H1 (cell line): ENCODE data around the gene SYNGR4. TPM values are rescaled to one million over a fixed set of nuclear protein-coding genes. Genes with fewer than 3 reads are reported as not detected.
A peak's percentile ranks its signal among the peaks of the same experiment; 100 is the strongest.

ENCODE experiments used
- CTCF ChIA-PET: fragments of 300-600 bp; sonication (Branson Sonifier 250); formaldehyde crosslinking; loops from one replicate; lab custom pipeline; 2021; ENCODE audit not compliant: partially characterized antibody; lab: Charles Lee
- POLR2A ChIA-PET: fragments of 300-600 bp; sonication (Branson Sonifier 250); formaldehyde crosslinking; loops from one replicate; lab custom pipeline; 2021; ENCODE audit warnings: inconsistent platforms; ENCODE audit not compliant: partially characterized antibody; lab: Charles Lee
- DNase-seq, 2 experiments: peaks; one replicate each; pipeline versions ENCODE4 v3.0.0 to v3.0.0-alpha.2; 2010 to 2022; ENCODE audit warnings: low spot score in 2 of 2, low read depth in 1 of 2, mixed read lengths in 1 of 2
- FAIRE-seq: peaks from 2 replicates; lab custom pipeline; 2011; peaks lifted over from hg19 to GRCh38; lab: Jason Lieb, UNC
- H2AFZ ChIP-seq: 2 replicates; pipeline ENCODE4 v1.8.1; 2012; ENCODE audit warnings: low read length, inconsistent platforms
- H2AK5ac ChIP-seq: 2 replicates; pipeline ENCODE4 v1.6.1; 2013; ENCODE audit warnings: low read depth, low read length
- H2BK120ac ChIP-seq: replicated peaks from 2 replicates; pipeline ENCODE3; 2013; ENCODE audit warnings: low read depth, low read length, inconsistent platforms
- H2BK12ac ChIP-seq: 2 replicates; pipeline ENCODE4 v1.6.1; 2013; ENCODE audit warnings: low read depth, low read length
- H2BK15ac ChIP-seq: 2 replicates; pipeline ENCODE4 v1.6.1; 2013; ENCODE audit warnings: low read length
- H2BK20ac ChIP-seq: 2 replicates; pipeline ENCODE4 v1.6.1; 2013; ENCODE audit warnings: low read length
- H2BK5ac ChIP-seq: 2 replicates; pipeline ENCODE4 v1.6.1; 2013; ENCODE audit warnings: low read depth, low read length
- H3K14ac ChIP-seq: 2 replicates; pipeline ENCODE4 v1.6.1; 2013; ENCODE audit warnings: inconsistent platforms; ENCODE audit not compliant: insufficient read length
- H3K18ac ChIP-seq: 2 replicates; pipeline ENCODE4 v1.6.1; 2013; ENCODE audit warnings: low read length; ENCODE audit errors: extremely low read depth
- H3K23ac ChIP-seq: 2 replicates; pipeline ENCODE4 v1.6.1; 2013; ENCODE audit warnings: inconsistent platforms; ENCODE audit not compliant: insufficient read length
- H3K23me2 ChIP-seq: 2 replicates; pipeline ENCODE4 v1.6.1; 2013; ENCODE audit warnings: low read depth, low read length
- H3K27ac ChIP-seq: 2 replicates; pipeline ENCODE4 v1.6.1; 2011; ENCODE audit warnings: low read depth, low read length, inconsistent platforms
- H3K27me3 ChIP-seq, 4 experiments: replicated peaks in 1 of 4; 1 replicate in 1 of 4; 2 replicates in 3 of 4; pipeline versions ENCODE4 v1.6.1 to v1.8.1; 2011 to 2013; ENCODE audit warnings: low read length in 3 of 4, mild to moderate bottlenecking in 3 of 4, inconsistent platforms in 2 of 4, mixed read lengths in 2 of 4, moderate library complexity in 1 of 4; ENCODE audit not compliant: control insufficient read depth in 3 of 4, insufficient read depth in 3 of 4; ENCODE audit errors: extremely low read depth in 1 of 4
- H3K36me3 ChIP-seq, 4 experiments: 2 replicates each; pipeline versions ENCODE4 v1.6.1 to v1.8.1; 2011 to 2013; ENCODE audit warnings: mild to moderate bottlenecking in 4 of 4, low read length in 3 of 4, moderate library complexity in 2 of 4, control low read depth in 1 of 4, inconsistent platforms in 1 of 4; ENCODE audit not compliant: insufficient read depth in 4 of 4, control insufficient read depth in 2 of 4
- H3K4ac ChIP-seq: replicated peaks from 2 replicates; pipeline ENCODE3; 2013; ENCODE audit warnings: low read length, low read depth, mixed read lengths, inconsistent platforms; ENCODE audit not compliant: insufficient read length
- H3K4me1 ChIP-seq, 4 experiments: replicated peaks in 1 of 4; 1 replicate in 1 of 4; 2 replicates in 3 of 4; pipeline versions ENCODE4 v1.6.1 to v1.8.1; 2011 to 2013; ENCODE audit warnings: low read length in 3 of 4, inconsistent platforms in 2 of 4, mixed read lengths in 1 of 4; ENCODE audit not compliant: insufficient read depth in 4 of 4, control insufficient read depth in 3 of 4
- H3K4me2 ChIP-seq, 2 experiments: 2 replicates each; pipeline versions ENCODE4 v1.6.1 to v1.8.1; 2011 to 2013; ENCODE audit warnings: low read depth in 2 of 2, low read length in 2 of 2, control low read depth in 1 of 2, inconsistent platforms in 1 of 2, mild to moderate bottlenecking in 1 of 2; ENCODE audit not compliant: insufficient read depth in 1 of 2
- H3K4me3 ChIP-seq, 4 experiments: fragments of 200-600, 300-600 bp in 1 of 4; sonication (generic), shearing (Covaris generic), sonication (Bioruptor Twin) in 1 of 4; 2 replicates each; pipeline versions ENCODE4 v1.5.1 to v1.8.1; 2011 to 2016; ENCODE audit warnings: low read length in 4 of 4, low read depth in 3 of 4, control low read depth in 2 of 4, inconsistent platforms in 2 of 4, mild to moderate bottlenecking in 2 of 4, mixed read lengths in 1 of 4, moderate library complexity in 1 of 4; ENCODE audit not compliant: insufficient read depth in 2 of 4; ENCODE audit errors: extremely low read depth in 1 of 4
- H3K56ac ChIP-seq: replicated peaks from 2 replicates; pipeline ENCODE3; 2013; ENCODE audit warnings: low read depth, mild to moderate bottlenecking, mixed read lengths, low read length, inconsistent platforms; ENCODE audit not compliant: insufficient read length
- H3K79me1 ChIP-seq: 2 replicates; pipeline ENCODE4 v1.6.1; 2013; ENCODE audit warnings: low read depth, low read length, control low read depth
- H3K79me2 ChIP-seq, 2 experiments: 2 replicates each; pipeline versions ENCODE4 v1.6.1 to v1.8.1; 2012 to 2013; ENCODE audit warnings: low read length in 2 of 2, mild to moderate bottlenecking in 2 of 2, inconsistent platforms in 1 of 2; ENCODE audit not compliant: insufficient read depth in 2 of 2, control insufficient read depth in 1 of 2
- H3K9ac ChIP-seq, 4 experiments: replicated peaks in 1 of 4; 1 replicate in 1 of 4; 2 replicates in 3 of 4; pipeline versions ENCODE4 v1.6.1 to v1.8.1; 2011 to 2013; ENCODE audit warnings: low read depth in 3 of 4, low read length in 3 of 4, control low read depth in 2 of 4, mild to moderate bottlenecking in 2 of 4, moderate library complexity in 2 of 4, inconsistent platforms in 1 of 4; ENCODE audit errors: extremely low read depth in 1 of 4
- H3K9me3 ChIP-seq, 2 experiments: 2 replicates each; pipeline versions ENCODE4 v1.6.1 to v1.8.1; 2012 to 2013; ENCODE audit warnings: mild to moderate bottlenecking in 2 of 2, moderate library complexity in 2 of 2, control low read depth in 1 of 2, inconsistent platforms in 1 of 2, low read depth in 1 of 2, low read length in 1 of 2, mixed read lengths in 1 of 2; ENCODE audit not compliant: insufficient read depth in 2 of 2
- H4K20me1 ChIP-seq, 2 experiments: replicated peaks in 1 of 2; 2 replicates each; pipeline versions ENCODE3 to v1.8.1; 2011 to 2013; ENCODE audit warnings: inconsistent platforms in 2 of 2, low read length in 2 of 2, mild to moderate bottlenecking in 1 of 2; ENCODE audit not compliant: insufficient read depth in 2 of 2, control insufficient read depth in 1 of 2
- H4K5ac ChIP-seq: 2 replicates; pipeline ENCODE4 v1.6.1; 2013; ENCODE audit warnings: low read length, low read depth, mixed read lengths, inconsistent platforms; ENCODE audit not compliant: insufficient read length
- H4K8ac ChIP-seq: 2 replicates; pipeline ENCODE4 v1.8.0; 2013; ENCODE audit warnings: mild to moderate bottlenecking, moderate library complexity, low read length, inconsistent platforms; ENCODE audit not compliant: insufficient read depth; ENCODE audit errors: extremely low read depth
- H4K91ac ChIP-seq: replicated peaks from 2 replicates; pipeline ENCODE3; 2013; ENCODE audit warnings: low read length, mixed read lengths, inconsistent platforms; ENCODE audit not compliant: insufficient read length
- CHD2 ChIP-seq: IDR thresholded peaks from 2 replicates; pipeline ENCODE4 v1.6.1; 2012; ENCODE audit warnings: low read length, improper control_type of control experiment
- GTF2F1 ChIP-seq: IDR thresholded peaks from 2 replicates; pipeline ENCODE4 v1.6.1; 2012; ENCODE audit warnings: low read depth, low read length, improper control_type of control experiment, borderline replicate concordance
- HDAC2 ChIP-seq, 2 experiments: fragments of 300-600 bp in 1 of 2; sonication (generic) in 1 of 2; IDR thresholded peaks; 2 replicates each; pipeline ENCODE4 v1.6.1; 2011 to 2012; ENCODE audit warnings: low read depth in 2 of 2, low read length in 2 of 2, mild to moderate bottlenecking in 2 of 2, moderate library complexity in 2 of 2, borderline replicate concordance in 1 of 2, inconsistent platforms in 1 of 2
- KDM4A ChIP-seq: IDR thresholded peaks from one replicate; pipeline ENCODE4 v1.7.1; 2012; ENCODE audit warnings: low read depth, mild to moderate bottlenecking, moderate library complexity, low read length, inconsistent platforms; ENCODE audit not compliant: severe bottlenecking
- POU5F1 ChIP-seq: IDR thresholded peaks from 2 replicates; pipeline ENCODE4 v1.6.1; 2011; ENCODE audit warnings: low read depth, mild to moderate bottlenecking, low read length, moderate library complexity
- SIN3A ChIP-seq, 2 experiments: IDR thresholded peaks in 1 of 2; conservative IDR thresholded peaks in 1 of 2; 2 replicates each; pipeline ENCODE4 v1.6.1; 2011 to 2012; ENCODE audit warnings: low read length in 2 of 2, improper control_type of control experiment in 1 of 2, low read depth in 1 of 2, mild to moderate bottlenecking in 1 of 2
- SP1 ChIP-seq: IDR thresholded peaks from 2 replicates; pipeline ENCODE4 v1.6.1; 2011; ENCODE audit warnings: low read depth, low read length
- SP2 ChIP-seq: IDR thresholded peaks from 2 replicates; pipeline ENCODE4 v1.6.1; 2012; ENCODE audit warnings: mild to moderate bottlenecking, low read length, inconsistent platforms
- WGBS, 2 experiments: shearing (Covaris generic) in 1 of 2; methylation state at CpG; one replicate each; pipeline versions ENCODE4 v1.1.6 to v1.1.7; 2013 to 2015; ENCODE audit warnings: low lambda C conversion rate in 2 of 2, mixed read lengths in 2 of 2, inconsistent platforms in 1 of 2, low coverage in 1 of 2, missing lambda C conversion rate in 1 of 2; ENCODE audit not compliant: insufficient replicate concordance in 2 of 2, insufficient coverage in 1 of 2, insufficient read length in 1 of 2; ENCODE audit errors: extremely low coverage in 1 of 2, missing lambda C conversion rate in 1 of 2; 5-methylcytosine and 5-hydroxymethylcytosine counted together
- polyA plus RNA-seq, 7 experiments: library from polyadenylated mRNA; depleted of rRNA in 3 of 7; stranded (reverse) in 5 of 7; unstranded in 2 of 7; fragments of >200 nt in 5 of 7; fragments of 200-250 nt in 2 of 7; gene quantifications; 1 replicate in 5 of 7; 2 replicates in 1 of 7; 4 replicates in 1 of 7; pipeline versions ENCODE4 v1.2.1 to v1.2.3, GENCODE V29; 2011 to 2013; ENCODE audit warnings: missing spikeins in 2 of 7, mixed read lengths in 2 of 7
- total RNA-seq: library from RNA; stranded (reverse); fragmentation: NEBNext Ultra II Directional; extraction: Animal tissue kit (Norgen Biotek cat#: 25700); gene quantifications from 2 replicates; pipeline ENCODE4 v1.2.1, GENCODE V29; 2021

The SYNGR4 gene
- total and polyA plus RNA-seq, 2 of the 8 experiments (the other 6 are each of a cell fraction or from before 2014, with no cell fraction given) = 0.41 TPM; not detected in 1

DNA sequence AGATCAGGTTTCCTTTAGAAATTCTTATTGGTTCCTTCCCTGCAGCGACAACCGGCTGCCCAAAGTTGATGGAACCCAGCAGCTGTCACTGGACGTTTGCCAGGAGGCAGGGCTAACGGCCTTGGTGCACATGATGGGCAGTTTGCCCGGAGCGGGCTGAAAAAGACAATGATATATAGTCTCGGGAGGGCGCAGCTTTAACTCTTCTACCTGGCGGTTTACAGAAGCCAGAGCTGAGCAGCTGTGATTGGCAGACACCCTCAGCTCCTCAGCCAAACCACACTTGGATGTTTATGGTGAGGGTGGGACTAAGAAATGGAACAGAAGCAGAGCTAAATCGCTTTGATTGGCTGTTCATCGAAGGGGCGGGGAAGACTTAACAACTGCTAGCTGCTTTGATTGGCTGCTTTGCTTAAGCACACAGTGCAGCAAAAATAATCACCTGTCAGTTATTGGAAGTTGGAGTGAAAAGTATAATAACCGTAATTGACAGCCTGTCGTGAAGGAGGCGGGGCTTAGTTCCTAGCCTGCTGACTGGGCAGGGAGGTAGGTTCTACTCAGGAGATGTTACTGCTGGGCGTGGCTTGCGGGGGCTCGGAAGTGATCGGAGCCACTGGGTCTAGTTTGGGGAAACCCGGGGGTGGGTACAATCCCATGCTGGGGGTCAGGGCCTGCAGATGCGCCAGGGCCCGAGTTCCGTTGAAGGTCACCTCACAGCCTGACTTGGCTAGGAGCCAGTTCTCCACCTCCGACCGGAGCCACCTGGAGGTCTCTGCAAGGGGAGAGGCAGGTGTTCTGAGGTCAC is 31.3 kb upstream of the SYNGR4 start:
- Histone ChIP-seq H4K91ac (no peak overlapping the region), H2BK12ac (no peak overlapping the region), H3K79me2 (no peaks in the 10 kb centered on the region), H3K4me1 (peaks cover 4 to 23% (median 10%) of the 10 kb centered on the region in 4 experiments), H3K79me1 (no peaks in the 10 kb centered on the region), H2BK5ac (0 out of 2 replicates have a peak overlapping the region, but pooled peaks have one; percentile 15), H3K23ac (no peak overlapping the region), H2AFZ (no peak overlapping the region), H3K18ac (no peak overlapping the region), H2BK15ac (no peak overlapping the region), H2AK5ac (no peak overlapping the region)
- POLR2A ChIA-PET = interaction anchor here (0.7 to 3.4 kb wide), 8 partner anchors 12 to 160 kb away, joined by 3 to 35 read pairs (median 4); partner anchors contain the start of genes EMP3, SYNGR4 and TMEM143
- TF ChIP-seq KDM4A (peak; percentile 27), SIN3A (conservative IDR thresholded peaks at IDR 0.05 in 1 of 2, IDR thresholded peaks at IDR 0.05 in 1 of 2; ENCODE audit: low read depth in 1 of 2, low read length in 2 of 2) (peak in 1 of 2 experiments; percentile 74; a peak in 1 of 4 replicates), GTF2F1 (no peak), POU5F1 (no peak), HDAC2 (IDR thresholded peaks at IDR 0.05; ENCODE audit: borderline replicate concordance in 1 of 2, low read depth in 2 of 2, low read length in 2 of 2) (no peak), CHD2 (0 out of 2 replicates have a peak, but pooled peaks have one; percentile 41), SP2 (peak; percentile 17; the same call in 1 of the 2 replicates), SP1 (peak; percentile 88)
- TF ChIP-seq, all 59 proteins: peak for 5
- H2BK120ac ChIP-seq = no peak overlapping the region
- H4K20me1 ChIP-seq = no peaks in the 10 kb centered on the region
- no peaks in the 10 kb centered on the region for H3K27me3 ChIP-seq
- peak overlapping the region; percentile 33 to 57 (median 42); a peak in 7 of 8 replicates for H3K4me3 ChIP-seq
- no peak overlapping the region for H4K5ac ChIP-seq
- peak; percentile 82 for FAIRE-seq
- no peak overlapping the region for H3K56ac ChIP-seq
- no peak overlapping the region for H2BK20ac ChIP-seq
- no peak overlapping the region; the same call in 1 of the 2 replicates for H4K8ac ChIP-seq
- 4% methylated on average over 25 of the region's 25 CpGs; no CpG with 5 or more reads in 1 of the 2 experiments for WGBS, 2 experiments
- no peaks in the 10 kb centered on the region for H3K36me3 ChIP-seq
- CTCF ChIA-PET = interaction anchor here (0.6 to 4.6 kb wide), 21 partner anchors 8 to 163 kb away, joined by 3 to 60 read pairs (median 4); partner anchors contain the start of genes EMP3 and KDELR1
- H3K9me3 ChIP-seq = no peaks in the 10 kb centered on the region
- H3K14ac ChIP-seq = no peak overlapping the region
- no peak overlapping the region for H3K4ac ChIP-seq
- peak in 1 of 2 experiments; percentile 83 for DNase-seq
- no peak overlapping the region for H3K27ac ChIP-seq
- peak overlapping the region; percentile 81 to 83 for H3K4me2 ChIP-seq
- H3K23me2 ChIP-seq = peaks cover 12% of the 10 kb centered on the region
- no peak overlapping the region; a peak in 2 of 7 replicates for H3K9ac ChIP-seq
